Fibroblast of skin of left biceps (primary cell): ENCODE measurements around the gene AOPEP.
A peak's percentile ranks its signal among the peaks of the same experiment; 100 is the strongest.

ENCODE experiments used
- DNase-seq, 2 experiments: peaks; one replicate each; pipeline ENCODE4 v3.0.0-alpha.2; 2013; ENCODE audit warnings: low read depth in 2 of 2

Gene AOPEP

DNA sequence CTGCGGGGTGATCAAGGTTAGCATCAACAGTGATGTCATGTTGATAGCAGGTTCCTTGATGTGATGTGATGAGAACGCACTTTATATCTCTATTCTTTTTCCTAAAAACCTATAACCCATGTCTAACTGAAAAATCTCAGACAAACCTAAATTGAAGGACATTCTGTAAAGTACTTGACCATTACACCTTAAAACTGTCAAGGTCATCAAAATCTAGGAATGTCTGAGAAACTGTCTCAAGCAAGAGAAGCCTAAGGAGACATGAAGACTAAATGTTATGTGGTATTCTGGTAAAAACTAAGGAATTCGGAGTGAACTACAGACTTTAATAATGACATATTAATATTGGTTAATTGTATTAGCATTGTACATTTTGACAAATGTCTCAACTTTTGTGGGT is 170.0 kb downstream of the AOPEP start:
- no peak for DNase-seq

DNA sequence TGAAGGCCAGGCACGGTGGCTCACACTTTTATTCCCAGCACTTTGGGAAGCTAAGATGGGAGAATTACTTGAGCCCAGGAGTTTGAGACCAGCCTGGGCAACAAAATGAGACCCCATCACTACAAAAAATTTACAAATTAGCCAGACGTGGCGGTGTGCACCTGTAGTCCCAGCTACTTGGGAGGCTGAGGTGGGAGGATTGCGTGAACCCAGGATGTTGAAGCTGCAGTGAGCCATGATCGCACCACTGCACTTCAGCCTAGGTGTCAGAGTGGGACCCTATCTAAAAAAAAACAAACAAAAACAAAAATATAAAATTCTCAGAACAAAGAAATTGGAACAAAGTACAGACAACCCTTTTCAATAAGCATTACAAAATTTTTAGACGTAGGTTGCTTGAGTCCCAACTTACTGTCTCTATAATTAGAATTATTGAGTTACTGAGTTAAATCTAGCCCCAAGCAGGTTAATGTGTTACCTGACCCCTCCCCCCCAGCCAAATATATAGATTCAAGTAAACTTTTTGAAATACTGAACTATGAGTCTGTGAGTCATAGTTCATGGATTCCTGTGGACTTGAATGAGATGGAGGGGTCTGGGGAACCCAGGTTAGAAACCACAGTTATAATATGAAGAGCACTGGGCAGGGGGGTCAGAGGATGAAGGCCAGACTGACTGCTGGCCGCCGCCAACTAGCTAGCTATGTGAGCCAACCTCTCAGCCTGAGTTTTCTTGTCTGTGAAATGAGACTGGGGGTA is 173.1 kb downstream of the AOPEP start:
- no peak for DNase-seq

DNA sequence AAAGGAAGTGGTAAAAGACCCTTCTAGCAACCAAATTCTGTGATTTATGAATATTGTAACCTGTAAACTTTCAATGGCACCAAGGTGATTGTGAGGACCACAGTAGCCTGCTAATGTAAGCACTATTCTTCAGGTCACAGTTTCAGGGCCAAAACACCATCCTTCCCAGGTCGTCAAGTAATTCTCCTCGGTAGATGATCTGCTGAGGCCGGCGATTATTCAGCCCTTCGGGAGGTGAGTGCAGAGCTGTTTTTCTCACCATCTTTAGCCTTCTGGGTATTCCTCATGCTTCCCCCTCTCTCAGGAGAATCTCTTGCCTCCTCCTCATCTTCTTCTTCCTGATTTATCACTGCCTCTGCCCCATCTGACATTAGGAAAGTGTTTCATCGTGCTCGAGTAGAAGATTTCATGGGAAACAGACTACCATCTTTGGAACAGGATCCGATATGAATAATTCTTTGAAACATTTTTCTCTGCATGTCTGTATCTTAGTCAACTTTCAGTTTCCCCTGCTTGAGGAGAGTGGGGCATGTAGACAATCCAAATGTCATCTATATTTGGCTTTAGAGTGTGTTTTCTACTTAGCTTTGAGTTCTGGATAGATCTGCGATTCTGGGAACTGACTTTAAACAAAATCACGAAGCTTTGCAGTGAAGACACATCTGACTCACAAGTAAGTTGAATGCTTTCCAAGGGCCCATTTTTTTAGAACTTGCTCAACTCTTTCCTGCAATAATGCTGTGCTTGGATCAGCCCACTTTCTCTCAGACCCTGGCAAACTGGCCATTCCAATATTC is 173.9 kb downstream of the AOPEP start:
- DNase-seq, result peak; percentile 96 to 97

DNA sequence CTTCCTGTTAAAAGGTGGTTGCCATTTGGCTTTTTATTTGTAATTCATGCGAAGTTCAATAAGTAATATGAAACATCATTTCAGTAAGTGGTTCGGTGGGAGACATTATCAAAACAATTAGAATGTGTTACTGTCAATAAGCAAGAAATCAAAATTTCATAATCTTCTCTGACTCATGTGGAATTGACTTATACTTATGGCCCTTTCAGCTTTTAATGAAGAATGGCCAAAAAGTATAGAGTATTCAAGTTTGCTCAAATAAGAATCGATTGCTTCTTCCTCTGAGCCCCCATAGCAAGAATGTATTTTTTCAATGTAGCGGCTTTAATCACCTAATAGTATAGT is 174.5 kb downstream of the AOPEP start:
- DNase-seq, result no peak

DNA sequence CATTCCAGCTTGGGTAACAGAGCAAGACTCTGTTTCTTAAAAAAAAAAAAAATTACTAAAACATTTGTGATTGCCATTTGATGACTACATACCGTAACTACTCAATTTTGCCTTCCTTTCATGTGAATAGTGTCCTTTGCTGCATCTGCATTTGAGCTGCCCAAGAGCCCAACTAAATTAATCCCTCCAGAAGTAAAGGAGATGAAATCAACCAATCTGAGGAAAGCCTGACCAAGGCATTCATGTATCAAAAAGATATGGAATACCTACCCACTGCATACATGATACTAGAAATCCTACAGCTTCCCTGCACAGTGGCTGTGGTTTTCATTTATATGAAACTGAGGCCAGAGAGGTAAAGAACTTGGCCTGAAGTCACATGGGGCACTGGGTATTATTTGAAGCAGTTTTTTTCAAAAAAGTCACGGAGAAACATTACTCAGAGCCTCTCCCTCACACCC is 177.5 kb downstream of the AOPEP start:
- no peak for DNase-seq

DNA sequence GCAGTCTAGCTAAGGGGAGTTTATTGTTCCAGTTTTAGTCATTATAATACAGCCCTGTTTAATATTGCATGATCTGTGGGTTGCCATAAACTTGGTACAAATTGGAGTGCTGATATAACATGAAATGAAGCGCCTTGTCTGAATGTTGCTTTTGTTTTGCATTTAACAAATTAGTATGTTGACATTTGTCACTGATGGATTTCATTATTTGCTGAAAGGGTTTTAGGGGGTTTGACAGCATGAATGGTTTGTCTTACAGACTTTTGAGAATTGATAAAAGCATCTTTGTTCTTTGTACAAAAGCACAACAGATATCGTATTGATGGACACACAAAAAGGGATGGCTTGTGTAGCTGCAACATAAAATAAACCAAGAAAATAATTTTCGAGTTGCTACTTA is 178.3 kb downstream of the AOPEP start:
- DNase-seq, result no peak

DNA sequence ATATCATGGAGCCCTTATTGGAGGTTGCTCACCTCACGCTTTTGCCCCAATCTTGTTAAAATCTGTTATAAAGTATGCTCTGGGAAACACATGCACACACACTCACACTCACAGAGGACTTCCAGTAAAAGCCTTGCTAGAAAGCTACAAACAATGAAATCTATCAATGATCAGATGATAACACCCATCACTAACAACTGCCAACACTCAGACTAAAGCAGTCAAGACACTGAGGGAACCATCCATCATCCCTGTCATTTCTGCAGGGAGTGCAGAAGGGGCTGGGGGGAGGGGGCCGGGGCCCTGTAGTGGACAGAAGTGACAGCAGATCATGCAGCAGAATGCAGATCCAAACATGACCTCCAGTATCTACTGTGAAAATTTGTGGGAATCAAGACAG is 179.1 kb downstream of the AOPEP start:
- DNase-seq, result no peak

DNA sequence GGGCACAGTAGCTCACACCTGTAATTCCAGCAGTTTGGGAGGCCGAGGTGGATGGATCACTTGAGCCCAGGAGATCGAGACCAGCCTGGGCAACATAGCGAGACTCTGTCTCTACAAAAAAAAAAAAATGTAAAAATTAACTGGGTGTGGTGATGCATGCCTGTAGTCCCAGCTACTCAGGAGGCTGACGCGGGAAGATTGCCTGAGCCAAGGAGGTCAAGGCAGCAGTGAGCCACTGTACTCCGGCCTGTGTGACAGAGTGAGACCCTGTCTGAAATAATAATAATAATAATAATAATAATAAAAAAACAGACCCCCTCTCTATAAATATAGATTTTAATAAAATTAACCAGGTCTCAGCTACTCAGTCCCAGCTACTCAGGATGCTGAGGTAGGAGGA is 179.7 kb downstream of the AOPEP start:
- DNase-seq, result no peak

DNA sequence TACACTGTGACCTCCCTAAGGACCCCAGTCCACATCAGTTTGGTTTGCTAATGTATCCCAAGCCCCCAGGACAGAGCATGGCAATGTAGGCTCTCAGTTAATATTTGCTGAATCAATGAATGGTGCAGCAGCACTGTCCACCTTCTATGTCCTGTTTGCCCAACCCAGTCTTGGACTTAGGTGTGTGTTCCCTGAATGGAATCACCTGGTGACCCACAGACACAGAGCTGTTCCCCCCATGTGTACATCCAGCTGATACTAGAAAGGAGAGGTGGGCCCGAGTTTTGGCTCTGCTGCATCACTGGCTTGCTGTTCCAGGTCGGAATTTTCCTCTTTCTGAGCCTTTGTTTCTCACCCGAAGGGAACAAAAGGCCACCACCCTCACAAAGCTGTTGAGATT is 180.2 kb downstream of the AOPEP start:
- no peak for DNase-seq

DNA sequence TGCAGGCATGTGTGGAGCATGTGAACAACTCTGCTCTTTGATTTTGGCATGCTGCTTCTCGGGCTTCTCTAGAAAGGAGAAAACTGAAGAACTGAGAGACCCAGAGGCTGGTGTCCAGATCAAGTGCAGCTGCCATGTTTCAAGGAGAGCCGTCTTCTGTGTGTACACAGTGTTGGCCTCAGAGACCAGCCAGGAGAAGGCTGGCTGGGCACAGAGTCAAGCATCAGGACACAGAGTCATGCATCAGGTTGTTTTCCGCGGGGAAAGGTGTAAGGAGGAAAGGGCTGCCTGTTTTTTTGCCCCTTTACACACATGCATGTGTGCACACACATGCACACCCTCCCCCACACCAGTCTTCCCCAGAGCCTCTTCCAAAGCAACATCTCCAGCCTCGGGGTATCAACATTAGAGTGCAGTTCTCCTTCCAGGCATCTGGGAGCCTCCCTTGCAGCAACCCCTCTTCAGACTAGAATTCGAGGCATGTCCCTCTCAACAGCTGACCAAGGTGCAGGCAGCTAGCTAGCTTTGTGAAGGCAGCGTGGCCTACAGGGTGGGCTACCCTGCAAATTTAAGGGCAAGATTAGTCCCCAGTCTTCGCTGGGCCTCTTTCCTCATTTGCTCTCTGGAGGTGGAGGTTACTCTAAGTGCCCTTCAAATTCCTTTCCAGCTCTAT is 180.9 kb downstream of the AOPEP start:
- DNase-seq, result no peak

DNA sequence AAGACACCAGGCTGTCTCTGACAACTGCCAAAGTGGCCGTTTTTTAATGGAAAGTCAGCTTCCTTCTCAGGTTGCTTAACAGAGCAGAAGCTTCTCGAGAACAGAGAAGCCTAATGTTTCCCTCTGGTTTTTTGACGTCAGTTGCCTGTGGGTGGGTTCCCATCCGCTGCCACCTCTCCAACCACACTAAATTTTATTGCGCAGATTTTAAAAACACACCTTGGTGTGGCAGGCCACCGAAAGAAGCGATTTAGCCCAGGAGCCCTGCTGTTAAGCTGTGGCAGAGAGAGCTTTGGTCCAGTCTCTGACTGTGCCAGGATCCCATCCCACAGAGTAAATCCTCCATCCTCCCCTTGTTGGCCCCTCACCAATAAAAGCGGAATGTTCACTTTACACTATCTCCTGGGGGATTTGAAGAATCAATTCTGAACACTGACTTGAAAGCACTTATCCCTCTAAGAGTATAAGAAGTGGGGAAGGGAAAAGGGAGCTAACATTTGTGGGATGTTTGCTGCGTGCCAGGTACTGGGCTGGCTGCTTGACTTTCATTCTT is 181.6 kb downstream of the AOPEP start:
- no peak for DNase-seq

DNA sequence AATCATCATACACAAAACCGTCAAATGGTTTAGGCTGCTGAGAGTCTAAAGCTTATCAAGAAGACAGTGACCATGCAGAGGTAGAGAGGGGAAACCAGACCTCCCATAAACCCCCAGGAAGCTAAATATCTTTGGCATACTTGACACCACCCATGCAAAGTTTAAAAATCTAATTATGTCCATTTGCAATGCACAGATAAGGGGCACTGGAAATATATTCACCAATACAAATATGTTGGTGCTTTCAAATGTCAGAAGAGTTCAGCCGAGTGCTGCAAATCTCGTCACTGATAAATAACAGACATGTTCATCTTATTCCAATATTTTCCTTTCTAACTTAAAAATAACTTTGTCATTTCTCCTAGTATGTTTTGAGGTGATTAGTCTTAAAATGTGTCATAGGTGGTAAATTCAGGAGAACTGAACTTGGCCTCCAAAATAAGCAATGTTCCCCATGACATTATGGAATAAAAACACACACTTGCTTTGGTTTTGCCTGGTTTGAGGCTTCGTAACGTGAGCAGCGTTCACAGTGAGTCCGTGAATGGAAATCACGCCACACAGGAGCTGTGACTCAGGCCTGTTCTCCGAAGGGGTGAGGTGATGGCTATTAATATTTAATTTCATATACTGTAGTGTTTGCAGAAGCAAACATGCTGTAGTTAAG is 182.2 kb downstream of the AOPEP start:
- DNase-seq, result no peak

DNA sequence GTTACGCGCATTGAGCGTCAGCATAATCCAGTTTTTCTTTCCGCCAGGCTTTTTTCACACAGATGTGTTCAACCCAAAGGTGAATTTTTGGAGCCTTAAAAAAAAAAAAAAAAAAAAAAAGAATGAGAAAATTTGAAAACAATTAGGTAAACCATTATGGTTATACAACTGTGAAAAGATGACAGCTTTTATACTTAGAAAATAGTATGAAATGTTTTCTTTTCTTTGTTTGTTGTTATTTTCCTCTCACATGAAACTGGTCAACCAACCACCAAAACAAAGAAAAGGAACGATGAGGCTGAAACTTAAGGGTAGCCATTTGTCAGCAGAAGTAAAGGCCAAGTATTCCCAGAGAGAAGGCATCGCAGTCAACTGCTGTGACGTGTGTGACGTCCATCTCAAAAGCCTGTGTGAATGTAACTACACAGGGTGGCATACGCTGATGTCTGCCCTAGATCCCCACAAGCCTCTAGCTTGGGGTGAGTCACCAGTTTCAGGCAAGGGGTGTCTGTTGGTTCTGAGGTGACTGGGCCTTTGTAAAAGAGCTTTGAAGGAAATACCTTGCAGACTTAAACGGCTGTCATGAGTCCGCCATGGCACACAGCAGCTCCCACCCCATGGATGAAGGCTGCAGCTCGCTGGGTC is 182.9 kb downstream of the AOPEP start:
- no peak for DNase-seq

DNA sequence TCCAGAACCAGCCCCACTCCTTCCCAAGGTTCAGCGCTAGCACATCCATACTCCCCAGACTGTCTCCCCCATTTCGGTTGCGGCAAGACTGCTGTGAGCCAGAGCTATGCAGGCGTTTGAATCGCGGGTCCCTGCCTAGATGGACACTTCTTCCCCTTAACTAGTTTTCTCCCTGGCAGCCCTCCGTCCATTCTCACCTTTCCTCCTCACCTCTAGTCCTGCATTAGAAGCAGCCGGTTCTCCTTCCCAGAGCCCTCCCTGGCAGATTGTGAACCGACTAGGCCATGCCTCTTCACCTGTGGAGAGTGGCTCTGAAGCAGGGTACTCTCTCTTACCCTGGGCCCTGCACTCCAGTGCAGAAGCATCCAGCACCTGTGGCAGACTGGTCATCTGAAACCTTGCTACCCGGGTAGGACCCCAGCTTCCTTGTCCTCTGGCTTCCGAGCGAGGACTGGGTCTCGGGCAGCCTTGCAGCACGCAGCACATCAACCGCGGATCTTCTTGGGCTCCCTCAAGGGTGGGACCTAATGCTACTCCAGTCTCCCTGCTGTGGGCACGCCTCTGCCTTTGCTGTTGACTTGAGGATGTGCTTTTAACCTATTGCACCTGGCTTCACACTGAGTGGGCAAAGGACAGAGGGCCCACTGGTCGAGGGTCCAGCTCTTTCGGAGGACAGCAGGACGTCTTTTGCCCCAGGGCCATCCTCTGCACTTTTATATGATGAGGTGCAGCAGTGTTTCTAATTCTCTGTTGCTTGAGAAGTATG is 183.6 kb downstream of the AOPEP start:
- no peak for DNase-seq

DNA sequence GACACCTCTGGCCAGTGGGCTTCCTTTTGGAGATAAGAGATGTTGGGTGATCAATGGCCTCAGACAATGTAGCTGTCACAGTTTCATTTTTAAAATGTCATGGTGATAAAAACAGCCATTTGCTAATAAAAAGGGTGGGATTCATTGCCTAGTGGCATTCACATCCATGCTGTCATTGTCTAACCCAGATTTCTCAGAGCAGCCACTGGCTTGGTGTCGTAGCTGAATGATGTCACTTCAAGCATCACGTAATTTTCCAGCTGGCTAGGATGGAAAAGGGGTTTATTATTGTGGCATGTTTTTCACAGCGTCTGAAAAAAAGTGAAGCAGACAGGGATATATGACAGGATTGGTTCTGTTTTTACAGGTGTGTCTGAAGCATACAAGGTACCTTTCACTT is 184.7 kb downstream of the AOPEP start:
- no peak for DNase-seq

DNA sequence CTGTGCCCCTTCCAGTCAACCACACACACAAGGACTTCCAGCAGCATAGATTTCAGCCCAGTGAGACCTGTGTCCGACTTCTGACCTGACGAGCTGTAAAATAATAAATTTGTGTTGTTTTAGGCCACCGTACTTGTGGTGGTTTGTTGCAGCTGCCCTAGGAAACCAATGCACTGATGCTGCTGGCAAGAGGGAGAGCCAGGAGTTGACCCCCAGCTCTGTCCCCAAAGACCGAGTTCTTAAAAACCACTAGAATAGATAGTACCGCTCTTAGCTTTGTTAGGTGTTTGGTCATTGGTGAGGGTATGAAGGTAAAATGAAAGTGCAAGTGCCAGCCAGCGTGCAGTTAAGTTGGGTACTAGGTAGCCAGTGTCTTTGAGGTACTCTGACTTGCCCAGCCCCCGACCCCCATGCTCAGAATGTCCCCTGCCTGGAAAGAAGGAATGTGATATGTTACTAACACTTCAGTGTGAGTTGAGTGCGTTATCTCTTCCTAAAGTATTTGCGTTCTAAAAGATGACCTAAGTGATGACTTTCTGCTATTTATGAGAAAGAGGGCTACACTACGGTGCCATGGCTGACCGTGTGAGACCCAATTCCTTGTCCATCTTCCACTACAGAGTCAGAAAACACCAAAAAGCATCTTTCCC is 185.6 kb downstream of the AOPEP start:
- no peak for DNase-seq

DNA sequence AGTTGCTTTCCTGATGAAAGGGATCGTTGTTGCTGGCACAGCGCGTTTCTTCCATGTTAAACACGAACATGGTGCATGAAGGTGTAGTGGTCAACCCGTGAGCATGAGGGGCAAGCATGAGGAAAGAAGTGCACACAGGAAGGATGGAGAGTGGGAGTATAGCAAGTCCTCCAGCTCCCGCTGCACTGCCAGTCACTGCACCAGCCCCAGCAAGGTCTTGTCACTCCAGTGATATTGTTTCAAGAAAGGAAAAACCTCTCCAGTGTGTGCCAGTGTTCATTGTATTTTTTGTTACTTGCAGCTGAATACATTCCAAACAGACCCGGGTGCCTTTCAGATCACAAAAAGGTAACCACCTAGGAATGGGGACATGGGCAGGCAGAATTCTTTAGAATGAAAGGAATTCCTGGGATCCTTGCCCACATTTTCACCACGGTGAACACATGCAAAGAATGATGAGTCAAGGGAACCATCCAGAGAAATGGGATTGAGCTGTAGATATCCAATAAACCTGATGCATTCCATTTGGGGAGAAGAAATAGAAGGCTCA is 186.3 kb downstream of the AOPEP start:
- DNase-seq, result peak; percentile 85 to 86

DNA sequence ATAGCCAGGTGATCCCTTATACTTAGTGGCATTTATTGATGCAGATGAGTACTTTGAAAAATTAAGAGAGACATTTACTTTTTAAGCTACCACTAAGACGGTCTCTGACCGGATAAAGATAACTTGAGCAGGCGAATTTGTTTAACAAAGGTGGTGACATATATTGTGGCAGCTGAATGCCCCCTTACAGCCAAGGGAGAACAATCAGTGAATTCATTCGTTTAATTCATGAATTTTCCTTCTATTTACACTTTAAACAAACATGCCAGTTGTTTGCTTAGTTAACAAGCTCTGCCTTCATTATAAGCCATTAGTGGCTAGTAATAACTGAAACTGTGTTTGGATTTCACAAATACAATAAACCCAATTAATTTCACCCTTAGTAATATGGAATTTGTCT is 187.1 kb downstream of the AOPEP start:
- no peak for DNase-seq

DNA sequence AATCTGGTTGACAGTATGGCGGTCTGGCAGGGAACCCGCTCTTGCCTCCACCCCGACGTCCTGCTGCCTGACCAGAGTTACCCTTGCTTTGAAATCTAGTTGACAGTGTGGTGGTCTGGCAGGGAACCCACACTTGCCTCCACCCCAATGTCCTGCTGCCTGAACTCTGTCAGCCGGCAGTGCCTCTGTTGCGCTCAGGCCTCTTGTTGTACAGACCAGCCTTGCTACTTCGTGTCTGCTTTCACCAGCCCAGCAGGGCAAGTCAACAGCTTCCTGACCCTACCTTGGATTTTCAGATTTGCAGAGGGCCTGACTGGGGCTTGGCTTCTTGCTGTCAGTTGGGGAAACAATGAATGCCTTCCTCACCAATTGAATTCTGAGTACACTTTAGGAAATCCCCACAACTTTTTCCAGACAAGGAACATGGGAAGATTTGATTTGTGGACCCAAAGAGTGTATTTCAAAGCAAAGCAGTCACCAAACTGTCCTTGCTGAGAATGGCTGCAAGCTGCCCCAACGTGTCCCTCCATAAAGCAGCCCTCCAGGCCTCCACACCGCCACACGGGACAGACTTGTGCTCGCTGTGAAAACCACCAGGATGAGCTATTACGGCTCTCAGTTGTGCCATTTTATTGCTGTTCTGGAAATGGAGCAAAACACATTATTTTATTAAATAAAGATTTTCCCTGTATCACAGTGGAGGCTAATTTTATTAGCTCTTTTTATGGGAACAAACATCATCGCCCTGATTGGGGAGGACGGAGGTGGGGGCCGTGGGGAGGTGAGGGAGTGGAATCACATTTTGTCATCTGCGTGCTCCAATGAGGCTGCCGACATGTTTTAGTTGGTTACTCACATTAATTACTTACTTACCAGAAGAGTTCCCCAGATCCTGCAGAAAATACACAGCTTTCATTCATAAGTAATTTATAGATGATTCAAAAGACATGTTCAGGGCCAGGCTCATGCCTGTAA is 189.3 kb downstream of the AOPEP start:
- DNase-seq, result no peak
